Lower leg skin (tissue), 3 donors: ENCODE data around the gene ARHGDIA.

ENCODE experiments used
- CTCF ChIP-seq, 3 donors: fragments of 450-650 bp; IDR thresholded peaks; one replicate each; pipeline ENCODE4 v1.5.1; 2016; ENCODE audit warnings: antibody characterized with exemption in 3 of 3, mild to moderate bottlenecking in 3 of 3, moderate library complexity in 2 of 3
- POLR2A ChIP-seq, 2 donors: fragments of 450-650 bp; IDR thresholded peaks; one replicate each; pipeline ENCODE4 v1.6.1; 2016 to 2017; ENCODE audit warnings: antibody characterized with exemption in 2 of 2, mild to moderate bottlenecking in 1 of 2, moderate library complexity in 1 of 2

DNA sequence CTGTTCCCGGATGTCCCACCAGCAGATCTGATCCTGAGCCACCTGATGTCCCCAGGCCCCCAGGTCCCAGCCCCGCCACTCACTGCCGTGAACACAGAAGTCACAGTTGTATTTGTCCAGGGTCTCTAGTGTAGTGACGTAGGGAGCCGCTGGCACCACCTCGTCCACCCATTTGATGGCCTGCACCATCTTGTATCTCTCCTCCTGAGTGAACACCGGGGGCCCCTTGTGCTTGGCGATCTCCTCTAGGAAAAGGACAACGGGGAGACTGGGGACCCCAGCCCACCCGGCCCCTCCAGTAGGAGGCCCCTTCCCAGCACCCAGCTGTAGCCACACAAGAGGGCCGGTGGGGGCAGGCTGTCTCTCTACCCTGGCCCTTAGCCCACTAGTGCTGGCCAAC, 37.7 kb upstream of the ARHGDIA start:
- TF ChIP-seq CTCF (IDR thresholded peaks at IDR 0.05) (no peak), POLR2A (IDR thresholded peaks at IDR 0.05) (no peak)
